Inferior parietal cortex (tissue), 1 donor: Measurements from ENCODE around the gene HEYL.

Source experiments
- DNase-seq: peaks from one replicate; pipeline ENCODE4 v3.0.0-alpha.2; 2016; ENCODE audit errors: extremely low spot score

HEYL gene

DNA sequence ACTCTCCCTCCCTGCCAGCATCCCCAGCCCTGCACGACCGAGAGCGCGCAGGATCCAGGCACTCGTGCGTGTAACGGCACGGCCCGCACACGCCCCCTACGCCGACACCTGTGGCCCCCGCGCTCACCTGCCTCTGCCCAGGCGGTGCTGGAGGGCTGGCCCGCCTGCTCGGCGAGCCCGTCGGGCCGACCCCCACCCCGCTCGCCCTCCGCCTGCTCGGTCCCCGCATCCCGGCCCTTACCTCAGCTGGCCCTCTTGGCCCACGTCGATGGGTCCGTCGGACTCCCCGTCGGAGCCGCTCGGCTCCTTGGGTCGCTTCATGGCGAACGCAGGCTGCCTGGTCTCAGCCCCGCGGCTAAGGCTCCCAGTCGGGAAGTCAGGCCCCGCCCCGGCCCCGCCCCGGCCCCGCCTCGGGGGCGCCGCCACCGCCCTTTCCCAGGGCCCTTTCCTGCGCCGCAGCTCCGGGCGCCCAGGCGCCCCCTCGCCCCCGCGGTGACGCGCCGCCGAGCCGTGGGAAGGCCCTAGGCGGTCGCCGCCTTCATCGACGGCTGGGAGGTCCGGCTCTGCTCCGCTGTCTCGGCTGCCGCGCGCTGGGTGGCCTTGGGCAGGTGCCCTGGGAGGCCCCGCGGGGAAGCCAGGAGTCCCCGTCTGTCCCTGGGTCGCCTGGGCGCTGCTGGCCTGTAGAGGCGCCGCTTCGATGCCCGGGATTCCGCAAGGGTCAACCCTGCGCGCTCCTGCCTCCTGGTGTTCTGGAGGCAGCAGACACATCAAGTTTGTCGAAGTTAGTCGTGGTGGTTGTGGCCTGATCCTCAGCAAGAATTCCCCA is at the start of gene HEYL:
Gene HEYL (minus strand): TSS at position 339 of the 826 bp plus-strand sequence. CDS start 18 bp downstream, at position 321.
- no peak for DNase-seq

DNA sequence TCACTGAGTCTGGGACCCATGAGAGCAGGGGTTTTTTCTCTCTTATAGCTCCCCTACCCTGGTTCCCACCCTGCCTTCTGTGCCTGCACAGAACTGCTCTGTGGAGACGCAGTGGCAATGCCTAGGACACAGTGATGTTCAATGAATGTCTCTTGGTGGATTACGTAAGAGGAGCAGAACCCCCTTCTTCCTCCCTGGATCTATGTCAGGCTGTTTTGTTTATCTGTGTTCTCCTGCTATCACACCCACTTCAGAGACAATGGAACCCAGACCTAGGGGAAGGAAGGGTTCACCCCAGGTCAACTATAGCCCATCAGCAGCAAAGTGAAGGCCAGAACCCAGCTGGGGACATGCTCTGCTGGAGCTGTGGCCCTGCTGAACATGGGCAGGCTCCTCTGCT is 49.8 kb upstream of the HEYL start:
- DNase-seq = no peak

DNA sequence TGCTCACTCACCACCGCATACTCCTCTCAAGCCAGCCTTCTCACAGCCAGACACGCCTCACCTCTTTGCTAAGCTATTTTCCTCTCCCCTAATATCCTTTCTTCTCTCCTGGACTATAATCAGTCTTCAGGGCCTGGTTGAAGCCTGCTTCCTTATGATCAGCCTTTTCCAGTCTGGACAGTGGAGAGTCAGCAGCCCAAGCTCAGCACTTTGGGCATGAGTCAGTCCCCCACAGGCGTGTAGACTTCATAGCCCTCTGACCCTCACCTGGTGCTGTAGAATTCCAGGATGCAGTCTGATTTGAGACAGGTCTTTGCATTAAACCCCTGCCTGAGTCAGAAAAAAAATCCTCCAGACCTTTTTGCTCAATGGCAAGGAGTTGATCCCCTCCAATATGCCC is 49.3 kb upstream of the HEYL start:
- DNase-seq = no peak

DNA sequence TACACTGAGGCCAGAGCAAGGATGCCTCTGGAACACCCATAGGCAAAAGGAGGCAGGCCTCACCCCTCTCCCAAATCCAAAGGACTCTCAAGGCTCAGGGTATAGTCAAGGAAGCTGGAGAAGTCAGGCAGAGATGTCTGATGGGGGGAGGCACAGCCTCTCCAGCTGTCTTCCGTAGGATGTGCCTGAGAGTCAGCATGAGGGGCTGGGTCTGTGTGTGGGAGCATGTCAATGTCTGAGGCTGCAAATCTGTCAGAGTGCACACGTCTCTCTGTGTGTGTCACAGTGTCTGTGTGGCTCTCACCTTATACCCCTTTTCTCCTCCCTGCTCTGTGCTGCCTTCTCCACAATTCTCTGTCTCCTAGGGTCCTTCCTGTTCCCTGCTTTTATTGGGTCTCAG is 47.8 kb upstream of the HEYL start:
- DNase-seq = no peak

DNA sequence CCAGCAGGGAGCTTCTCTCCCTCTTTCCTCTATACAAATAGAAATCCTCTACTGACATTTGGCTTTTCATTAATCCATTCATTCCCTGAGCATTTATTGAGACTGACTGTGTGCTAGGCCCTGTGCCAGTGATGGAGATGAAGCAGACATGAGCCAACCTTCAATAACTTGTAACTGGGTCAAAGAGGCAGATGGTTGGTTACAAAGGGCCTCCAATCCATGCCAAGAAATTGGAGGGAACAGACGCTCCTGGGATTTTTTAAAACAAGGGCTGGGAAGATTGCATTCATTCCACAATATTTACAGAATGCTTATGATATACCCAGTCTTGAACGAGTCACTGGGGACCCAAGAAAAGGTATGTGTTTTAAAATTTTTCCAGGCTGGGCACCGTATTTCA is 45.6 kb upstream of the HEYL start:
- DNase-seq = no peak

DNA sequence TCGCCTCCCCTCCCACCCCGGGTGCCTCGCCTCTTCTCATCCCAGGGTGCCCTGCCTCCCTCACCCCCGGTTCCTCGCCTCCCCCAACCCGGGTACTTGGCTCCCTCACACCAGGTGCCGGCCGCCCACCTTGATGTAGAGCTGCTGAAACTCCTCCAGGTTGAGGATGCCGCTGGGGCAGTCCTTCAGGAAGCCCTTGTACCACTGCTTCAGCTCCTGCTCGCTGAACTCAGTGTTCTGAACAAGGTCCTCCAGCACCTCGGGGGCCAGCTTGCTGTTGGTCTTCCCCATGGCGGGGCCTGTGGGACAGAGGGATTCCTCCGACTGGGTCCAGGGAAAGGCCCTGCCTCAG is 44.8 kb upstream of the HEYL start:
- no peak for DNase-seq

DNA sequence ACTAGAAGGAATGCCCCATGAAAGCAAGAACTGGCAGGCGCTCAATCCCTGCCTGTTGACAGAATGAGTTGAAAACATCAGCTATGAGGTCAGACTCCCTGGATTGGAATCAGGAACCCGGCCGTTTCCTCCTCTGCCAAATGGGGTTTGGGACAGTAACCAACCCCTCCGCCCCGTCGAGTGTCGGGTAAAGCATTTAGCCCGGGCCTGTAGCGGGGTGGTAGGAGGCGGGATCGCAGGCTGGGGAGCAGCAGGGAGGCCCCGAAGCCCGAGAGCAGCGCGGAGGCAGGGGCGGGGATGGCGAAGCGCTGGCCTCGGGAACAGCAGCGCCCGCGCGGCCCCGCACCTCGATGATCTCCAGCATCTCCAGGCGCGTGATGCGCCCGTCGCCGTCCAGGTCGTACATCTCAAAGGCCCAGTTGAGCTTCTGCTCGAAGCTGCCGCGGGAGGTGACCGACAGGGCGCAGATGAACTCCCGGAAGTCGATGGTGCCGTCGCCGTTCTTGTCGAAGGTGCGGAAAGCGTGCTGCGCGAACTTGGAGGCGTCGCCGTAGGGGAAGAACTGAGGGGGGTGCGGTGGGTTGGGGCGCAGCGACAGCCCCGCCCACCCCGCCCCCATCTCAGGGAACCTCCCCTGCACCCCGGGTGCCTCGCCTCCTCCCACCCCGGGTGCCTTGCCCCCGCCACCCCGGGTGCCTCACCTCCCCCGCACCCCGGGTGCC is 44.3 kb upstream of the HEYL start:
- no peak for DNase-seq

DNA sequence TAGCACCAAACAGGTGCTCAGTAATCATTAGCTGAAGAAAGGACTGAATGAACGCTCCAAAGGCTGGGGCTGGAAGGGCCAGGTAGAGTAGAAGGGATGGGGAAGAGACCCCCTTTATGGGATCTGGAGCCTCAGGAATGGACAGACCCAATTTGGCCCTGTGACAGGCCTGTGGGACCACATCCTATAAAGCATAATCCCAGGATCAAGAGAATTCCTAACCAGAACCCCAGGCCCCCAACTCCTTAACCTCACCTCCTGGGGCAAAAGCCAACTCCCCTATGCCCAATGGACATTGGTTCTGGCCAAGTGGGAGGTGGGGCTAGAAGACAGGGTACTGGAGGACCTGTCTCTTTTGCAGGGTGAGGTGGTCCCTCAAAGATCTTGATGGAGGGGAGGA is 42.6 kb upstream of the HEYL start:
- DNase-seq = no peak

DNA sequence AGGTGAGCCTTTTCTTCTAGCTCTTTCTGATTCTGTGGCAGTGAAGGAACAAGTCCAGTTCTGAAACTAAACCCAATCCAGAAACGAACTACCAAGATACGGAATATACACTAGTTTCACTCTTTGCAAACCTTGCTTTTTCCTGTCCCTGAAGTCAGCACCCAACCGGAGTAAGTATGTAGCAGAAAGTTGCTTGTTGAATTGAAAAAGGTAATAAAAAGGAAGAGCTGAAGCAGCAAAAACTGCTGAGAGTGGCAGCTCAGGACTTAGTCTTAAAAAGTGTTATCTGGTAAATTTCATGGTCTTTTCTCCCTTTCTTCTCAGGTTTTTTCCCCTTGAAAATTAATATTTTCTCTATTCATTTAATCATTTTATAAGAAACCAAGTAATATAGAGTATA is 41.9 kb upstream of the HEYL start:
- no peak for DNase-seq

DNA sequence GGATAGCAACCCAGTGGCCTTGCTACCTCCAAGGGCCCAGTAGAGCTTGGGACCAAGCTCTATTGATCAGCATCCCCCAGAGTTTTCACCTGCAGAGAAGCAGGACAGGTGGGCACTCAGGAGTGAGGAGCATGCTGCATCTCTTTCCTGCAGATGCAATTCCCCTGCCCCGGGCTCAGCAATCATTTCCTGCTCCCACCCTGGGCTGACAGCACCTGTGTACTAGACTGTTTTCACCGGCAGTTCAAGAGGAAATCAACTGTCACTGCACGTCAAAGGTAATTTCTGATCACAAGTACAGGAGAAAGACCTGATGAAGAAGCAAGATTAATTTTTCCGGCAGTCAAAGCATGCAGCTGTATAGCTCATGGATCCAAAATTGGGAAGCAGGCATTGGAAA is 41.3 kb upstream of the HEYL start:
- no peak for DNase-seq

DNA sequence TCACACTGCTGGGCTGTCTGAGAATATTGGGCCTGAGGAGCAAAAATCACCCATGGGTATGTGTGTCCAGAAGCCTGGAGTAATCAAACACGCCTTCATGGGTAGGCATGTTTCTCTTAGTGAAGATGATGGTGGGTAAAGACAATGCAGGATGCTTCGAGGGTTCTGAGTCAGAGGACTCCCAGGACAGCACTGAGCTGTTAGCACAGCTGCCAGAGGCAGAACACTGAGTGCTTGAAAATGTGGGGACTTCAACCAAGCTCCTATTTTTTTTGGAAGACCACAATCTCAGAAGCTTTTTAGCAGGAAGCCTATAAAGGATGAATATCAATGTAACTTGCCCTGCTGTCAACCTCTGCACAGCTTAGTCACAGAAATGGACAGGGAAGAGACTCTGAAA is 40.4 kb upstream of the HEYL start:
- DNase-seq = no peak

DNA sequence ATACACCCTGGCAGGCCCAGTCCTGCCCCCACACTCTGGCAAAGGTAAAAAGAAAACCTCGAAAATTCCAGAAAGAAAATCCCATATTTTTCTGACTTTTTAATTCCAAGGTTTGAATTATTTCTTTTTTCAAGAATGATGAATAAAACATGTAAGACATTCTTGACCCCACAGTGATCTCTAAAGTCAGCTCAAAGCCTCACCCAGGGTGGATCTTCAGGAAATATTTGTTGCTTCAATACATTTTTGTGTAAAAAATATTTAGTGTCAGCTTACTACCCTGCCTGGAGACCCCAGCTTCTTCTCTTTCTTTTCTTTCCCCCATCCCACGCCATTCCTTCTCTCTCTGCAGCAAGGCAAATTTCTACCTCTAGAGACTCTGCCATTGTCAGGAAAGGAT is 39.4 kb upstream of the HEYL start:
- DNase-seq = no peak

DNA sequence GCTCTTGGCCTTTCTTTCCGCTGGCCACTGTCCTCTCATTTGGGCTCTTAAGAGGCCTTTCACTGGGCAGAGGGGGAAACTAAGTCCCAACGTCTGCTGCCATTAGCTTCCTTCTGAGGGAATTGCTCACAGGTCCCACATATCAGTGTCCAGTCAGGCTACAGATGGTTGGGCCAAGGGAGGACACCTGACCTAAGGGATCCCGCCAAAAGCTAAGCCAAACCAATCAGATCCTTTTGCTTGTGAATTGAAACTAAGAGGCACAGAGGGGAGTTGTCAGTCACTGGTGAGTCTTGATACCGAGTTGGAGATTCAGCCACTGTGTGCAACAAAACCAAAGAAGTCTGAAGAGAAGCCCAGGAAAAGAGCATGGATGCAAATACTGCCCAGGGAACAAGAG is 38.2 kb upstream of the HEYL start:
- no peak for DNase-seq

DNA sequence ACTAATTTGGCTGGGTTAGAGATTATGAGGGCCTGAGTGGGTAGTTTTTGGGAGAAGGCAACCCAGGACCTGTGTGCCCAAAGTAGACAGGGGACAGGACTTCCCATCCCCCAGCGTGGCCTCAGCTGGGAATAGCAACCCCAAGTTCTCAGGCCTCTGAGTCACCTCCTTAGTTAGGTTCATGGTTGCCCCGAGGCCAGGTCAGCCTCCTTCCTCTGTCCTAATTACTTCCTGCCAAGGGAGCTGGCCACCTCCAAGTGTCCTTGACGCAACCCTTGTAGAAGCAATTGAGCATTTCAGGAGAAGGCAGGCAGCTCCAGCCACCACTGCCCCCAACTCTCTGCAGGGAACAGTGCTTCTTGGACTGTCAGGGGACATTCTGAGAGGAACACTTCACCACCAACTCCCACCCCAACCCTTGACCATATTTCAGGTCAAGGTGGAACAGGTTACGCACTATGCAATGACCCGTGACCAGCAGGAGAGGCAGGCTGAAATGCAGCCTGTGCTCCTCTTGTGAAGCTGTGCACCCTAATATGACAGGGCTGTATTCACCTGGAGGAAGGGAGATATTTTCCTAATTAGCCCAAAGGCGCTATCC is 37.6 kb upstream of the HEYL start:
- no peak for DNase-seq

DNA sequence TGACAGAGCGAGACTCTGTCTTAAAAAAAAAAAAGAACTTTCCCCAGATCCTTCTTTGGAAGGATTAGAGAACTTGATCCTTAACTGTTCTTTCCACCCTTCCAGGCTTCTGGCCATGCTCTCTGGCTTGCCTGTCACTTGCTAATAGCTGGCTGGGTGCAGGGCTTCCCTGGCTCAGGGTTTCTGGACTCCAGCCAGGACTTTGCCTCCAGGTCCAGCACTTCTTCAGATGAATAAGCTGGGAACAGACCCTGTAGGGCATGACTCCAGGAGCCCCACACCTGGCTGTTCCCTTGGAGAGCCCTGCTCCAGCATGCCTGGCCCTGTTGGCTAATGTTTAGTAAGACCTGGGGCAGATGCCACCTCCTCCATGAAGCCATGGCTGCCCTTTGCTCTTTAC is 35.8 kb upstream of the HEYL start:
- DNase-seq = no peak

DNA sequence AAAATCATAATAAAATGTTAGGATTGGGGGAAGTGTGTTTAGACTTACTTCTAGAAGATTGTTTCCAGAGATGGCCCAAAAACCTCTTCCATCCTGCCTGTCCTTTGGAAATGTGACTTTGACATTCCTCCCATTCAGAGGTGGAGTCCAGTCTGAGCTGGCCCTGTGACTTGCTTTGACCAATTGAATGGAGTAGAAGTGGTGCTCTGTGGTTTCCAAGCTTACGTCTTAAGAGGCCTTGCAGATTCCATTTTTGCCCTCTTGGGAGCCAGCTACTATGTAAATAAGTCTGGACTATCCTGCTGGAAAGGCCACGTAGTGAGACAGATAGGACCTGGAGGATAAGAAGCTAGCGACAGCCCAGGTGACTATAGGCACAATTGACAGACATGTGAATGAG is 33.8 kb upstream of the HEYL start:
- no peak for DNase-seq

DNA sequence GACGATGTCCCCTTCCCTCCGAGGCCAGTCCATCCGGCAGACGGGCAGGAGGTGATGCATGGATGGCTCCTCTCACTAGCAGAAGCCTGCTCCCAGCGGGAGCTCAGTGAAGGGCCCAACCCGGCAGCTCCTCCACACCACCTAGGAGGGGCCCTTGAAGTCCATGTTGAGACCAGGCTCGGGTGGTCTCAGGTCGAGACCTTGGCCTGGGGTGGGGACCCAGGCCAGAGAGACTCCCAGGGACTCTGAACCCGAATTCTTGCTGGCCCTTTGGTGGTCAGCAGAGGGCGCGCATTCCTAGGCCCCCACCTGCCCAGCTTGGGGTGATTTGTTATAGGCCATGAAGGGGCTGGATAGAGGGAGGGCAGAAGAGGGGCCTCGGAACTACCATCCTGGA is 33.1 kb upstream of the HEYL start:
- DNase-seq = no peak

DNA sequence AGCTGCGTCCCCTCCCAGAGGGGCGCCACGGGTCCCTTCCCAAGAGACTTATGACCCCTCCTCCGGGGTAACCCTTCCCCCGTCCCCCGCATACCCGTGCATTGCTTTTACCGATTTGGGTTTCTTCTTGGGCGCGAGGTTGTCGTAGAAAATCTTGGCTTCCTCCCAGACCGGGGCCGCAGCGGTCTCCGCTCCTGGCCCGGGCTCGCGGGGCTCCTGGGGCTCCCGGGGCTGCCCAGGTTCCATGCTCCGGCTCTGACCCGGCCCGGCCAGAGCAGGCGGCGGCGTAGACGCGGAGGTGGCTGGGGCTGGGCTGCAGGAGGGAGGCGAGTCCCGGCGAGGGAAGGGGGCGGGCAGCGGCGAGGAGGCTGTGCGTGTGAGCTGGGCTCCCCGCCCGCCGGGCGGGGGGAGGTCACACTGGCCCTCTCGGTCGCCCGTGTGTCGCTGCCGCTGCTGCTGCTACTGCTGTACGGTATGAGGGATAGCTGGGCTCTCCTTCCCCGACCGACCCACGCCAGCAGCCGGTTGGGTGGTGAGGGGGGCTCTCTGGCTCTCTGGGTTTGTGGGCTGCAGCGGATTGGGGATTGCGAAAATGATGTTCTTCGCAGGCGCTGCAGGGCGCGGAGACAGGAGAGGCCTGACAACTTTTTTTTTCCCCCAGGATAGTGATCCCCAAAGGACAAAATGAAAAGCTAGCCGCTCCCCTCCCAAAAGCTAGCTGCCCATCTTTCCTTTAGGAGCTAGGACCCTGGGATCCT is 32.5 kb upstream of the HEYL start, which contains the start of gene NT5C1A:
Gene NT5C1A (minus strand): TSS at position 315 of the 758 bp plus-strand sequence. CDS start 69 bp downstream, at position 246.
- DNase-seq = no peak

DNA sequence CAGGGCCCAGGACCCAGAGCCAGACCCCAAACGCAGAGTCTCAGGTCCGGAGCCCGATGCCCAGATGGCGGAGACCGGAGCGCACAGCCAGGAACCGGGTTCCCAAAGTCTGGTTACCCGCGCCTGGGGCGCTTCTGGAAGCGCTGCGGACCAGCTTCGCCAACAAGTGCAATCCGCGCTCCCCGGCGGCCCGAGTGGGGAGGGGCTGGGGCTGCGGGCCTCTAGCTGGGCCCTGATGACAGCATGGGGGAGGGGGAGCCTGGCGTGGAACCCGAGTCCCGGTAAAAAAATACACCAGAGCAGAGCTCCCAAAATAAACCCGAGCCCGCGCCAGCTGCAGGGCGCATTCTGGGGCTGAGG is 32.0 kb upstream of the HEYL start:
- DNase-seq = no peak

DNA sequence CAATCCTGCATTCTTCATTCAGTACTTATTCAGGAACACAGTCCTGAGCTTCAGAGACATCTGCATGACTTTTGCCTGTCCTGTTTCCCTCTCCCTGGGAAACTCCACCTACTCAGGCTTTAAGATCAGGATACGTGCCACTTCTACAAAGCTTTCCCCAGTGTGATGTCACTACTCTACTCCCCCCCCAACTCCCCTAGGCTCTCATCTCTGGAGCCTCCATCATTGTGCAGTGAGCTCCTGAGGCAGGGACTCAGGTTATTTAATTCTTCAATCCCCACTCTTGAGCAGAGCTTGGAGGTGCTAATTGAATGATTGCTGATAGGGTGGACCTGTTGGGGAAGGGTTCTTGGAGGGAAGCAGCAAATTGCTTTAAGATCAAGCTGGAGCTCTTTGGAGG is 31.2 kb upstream of the HEYL start:
- DNase-seq = no peak

DNA sequence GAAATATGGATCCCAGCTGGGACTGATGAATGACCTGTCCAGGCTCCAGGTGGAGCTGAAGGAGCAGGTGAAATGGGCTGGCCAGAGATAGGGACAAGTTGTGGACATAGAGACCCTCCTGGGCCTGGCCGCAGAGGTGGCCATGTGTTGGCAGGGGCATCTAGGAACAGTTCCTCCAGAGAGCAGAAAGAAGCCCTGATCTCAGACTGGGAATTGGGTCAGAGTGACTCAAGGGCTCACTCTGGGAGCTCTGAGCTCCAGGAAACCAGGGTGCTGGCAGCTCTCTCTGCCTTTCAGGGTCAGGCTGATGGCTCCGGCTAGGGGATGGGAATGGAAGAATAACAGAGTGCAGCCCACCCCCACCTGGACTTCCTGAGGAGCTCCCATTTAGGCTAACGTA is 29.5 kb upstream of the HEYL start:
- no peak for DNase-seq

DNA sequence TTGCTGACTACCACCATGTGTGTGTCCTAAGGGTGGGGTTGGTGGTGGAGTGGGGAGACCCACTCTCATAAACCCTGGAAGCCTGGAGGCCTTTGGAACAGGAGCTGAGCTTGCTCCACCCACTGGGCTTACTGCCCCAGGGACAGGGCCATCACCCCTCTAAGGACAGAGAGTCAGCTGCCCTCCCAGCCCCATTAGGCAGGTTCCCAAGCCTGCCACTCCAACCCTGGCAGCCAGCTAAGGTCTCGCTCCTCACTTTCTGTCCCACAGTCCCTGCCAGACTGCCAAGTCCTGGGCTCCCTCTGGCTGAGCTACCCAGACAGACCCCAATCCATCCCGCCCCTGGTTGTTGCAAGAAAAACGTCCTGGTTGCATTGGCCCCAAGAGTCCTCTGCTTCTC is 28.7 kb upstream of the HEYL start:
- DNase-seq = no peak
